HPDE6-E6E7 (cell line): ENCODE data around the gene TMEM161B.
"Not testable (repeated sequence)": the region's sequence is repeated elsewhere in the genome, so short reads cannot be mapped to it uniquely, and the experiment has no call there.

Source experiments
- DNase-seq: peaks from one replicate; pipeline ENCODE4 v3.0.0; 2011; ENCODE audit warnings: missing footprints; ENCODE audit errors: extremely low spot score

Gene TMEM161B

GRCh38 chr5:88248743-88249540 is 19.7 kb downstream of the TMEM161B start:
- DNase-seq = no peak

- no peak for DNase-seq
Observed at GRCh38 chr5:88248094-88248493, 20.6 kb downstream of the TMEM161B start.

GRCh38 chr5:88245893-88246244 is 22.8 kb downstream of the TMEM161B start:
- no peak for DNase-seq

- DNase-seq = no peak
Observed at GRCh38 chr5:88245241-88245892, 23.3 kb downstream of the TMEM161B start.

- DNase-seq = no peak
Observed at GRCh38 chr5:88244686-88245085, 24.0 kb downstream of the TMEM161B start.

- DNase-seq = not testable (repeated sequence)
Observed at GRCh38 chr5:88243493-88243892, 25.2 kb downstream of the TMEM161B start.

GRCh38 chr5:88238732-88239131 is 29.9 kb downstream of the TMEM161B start:
- DNase-seq = no peak

- DNase-seq = no peak
Observed at GRCh38 chr5:88236866-88237642, 31.6 kb downstream of the TMEM161B start.

GRCh38 chr5:88235828-88236227 is 32.8 kb downstream of the TMEM161B start:
- DNase-seq = no peak

GRCh38 chr5:88235346-88235745 is 33.3 kb downstream of the TMEM161B start:
- DNase-seq = no peak

GRCh38 chr5:88230546-88231066 is 38.0 kb downstream of the TMEM161B start:
- DNase-seq = no peak

- DNase-seq = no peak
Observed at GRCh38 chr5:88226881-88227450, 41.7 kb downstream of the TMEM161B start.

- no peak for DNase-seq
Observed at GRCh38 chr5:88214655-88215054, 54.0 kb downstream of the TMEM161B start.

GRCh38 chr5:88207575-88207974 is 61.1 kb downstream of the TMEM161B start:
- no peak for DNase-seq

GRCh38 chr5:88203981-88204750 is 64.5 kb downstream of the TMEM161B start:
- no peak for DNase-seq

- no peak for DNase-seq
Observed at GRCh38 chr5:88195636-88196035, 73.0 kb downstream of the TMEM161B start.

GRCh38 chr5:88193896-88194295 is 74.7 kb downstream of the TMEM161B start:
- no peak for DNase-seq

- no peak for DNase-seq
Observed at GRCh38 chr5:88190106-88190834, 78.4 kb downstream of the TMEM161B start.

- not testable (repeated sequence) for DNase-seq
Observed at GRCh38 chr5:88189484-88189883, 79.2 kb downstream of the TMEM161B start.

GRCh38 chr5:88188458-88189132 is 80.0 kb downstream of the TMEM161B start:
- no peak for DNase-seq
